ENCODE measurements around the gene SERPINA10.

The SERPINA10 gene

DNA sequence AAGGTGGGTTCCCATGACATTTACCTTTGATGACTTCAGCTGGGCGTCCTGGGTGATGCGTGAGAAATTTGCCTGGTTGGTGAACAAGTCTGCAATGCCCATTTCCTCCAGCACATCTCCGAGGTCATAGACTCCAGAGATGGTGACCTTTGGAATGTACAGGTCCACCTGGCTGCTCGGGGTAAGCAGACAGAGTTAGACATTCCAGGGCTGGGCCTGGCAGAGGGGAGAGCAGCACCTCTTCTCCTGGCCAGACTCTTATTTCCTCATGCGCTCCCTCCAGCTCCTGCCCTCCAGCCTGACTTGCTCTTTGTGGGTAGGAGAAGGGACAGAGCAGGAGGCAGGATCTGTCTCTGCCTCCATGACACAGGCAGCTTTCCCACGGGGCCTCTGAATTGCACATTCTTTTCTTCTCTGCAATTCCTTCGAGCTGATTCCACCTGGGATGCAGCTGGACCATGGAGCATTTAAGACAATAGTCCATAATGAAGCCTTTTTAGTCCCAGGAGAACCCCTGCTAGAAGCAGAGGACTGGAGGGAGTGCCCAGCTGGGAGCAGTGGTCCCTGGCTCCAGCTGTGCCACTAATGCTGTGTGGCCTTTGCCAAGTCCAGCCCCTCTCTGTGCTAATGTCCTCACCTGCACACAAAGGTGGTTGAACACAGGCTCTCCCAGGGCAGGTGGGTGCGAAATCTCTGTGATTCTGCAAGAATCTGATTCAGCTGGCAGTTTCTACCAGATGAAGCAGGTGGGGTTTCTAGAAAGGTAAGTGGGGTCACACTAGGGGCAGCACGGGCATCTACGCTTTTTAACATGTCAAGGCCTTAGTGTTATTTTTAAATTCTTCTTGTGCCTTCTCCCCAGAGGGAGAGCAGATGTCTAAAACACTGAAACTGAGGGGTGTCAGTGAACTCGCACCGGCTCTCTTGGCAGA is 13.2 kb upstream of the SERPINA10 start:
- H3K4me3 ChIP-seq (replicated peaks; ENCODE audit: insufficient read depth, low read length) = no peak overlapping the region
- H3K27me3 ChIP-seq (ENCODE audit: insufficient read depth, poor library complexity, severe bottlenecking) = no peaks in the 10 kb centered on the region
- no peak for DNase-seq (ENCODE audit: low read depth in 1 of 2, low spot score in 1 of 2)
- no peak for TF ChIP-seq GABPA (IDR thresholded peaks at IDR 0.05; ENCODE audit: low read depth)
- no peak for TF ChIP-seq SPI1 (IDR thresholded peaks at IDR 0.05; ENCODE audit: borderline replicate concordance, low read depth)
- TF ChIP-seq, protein P1, sequence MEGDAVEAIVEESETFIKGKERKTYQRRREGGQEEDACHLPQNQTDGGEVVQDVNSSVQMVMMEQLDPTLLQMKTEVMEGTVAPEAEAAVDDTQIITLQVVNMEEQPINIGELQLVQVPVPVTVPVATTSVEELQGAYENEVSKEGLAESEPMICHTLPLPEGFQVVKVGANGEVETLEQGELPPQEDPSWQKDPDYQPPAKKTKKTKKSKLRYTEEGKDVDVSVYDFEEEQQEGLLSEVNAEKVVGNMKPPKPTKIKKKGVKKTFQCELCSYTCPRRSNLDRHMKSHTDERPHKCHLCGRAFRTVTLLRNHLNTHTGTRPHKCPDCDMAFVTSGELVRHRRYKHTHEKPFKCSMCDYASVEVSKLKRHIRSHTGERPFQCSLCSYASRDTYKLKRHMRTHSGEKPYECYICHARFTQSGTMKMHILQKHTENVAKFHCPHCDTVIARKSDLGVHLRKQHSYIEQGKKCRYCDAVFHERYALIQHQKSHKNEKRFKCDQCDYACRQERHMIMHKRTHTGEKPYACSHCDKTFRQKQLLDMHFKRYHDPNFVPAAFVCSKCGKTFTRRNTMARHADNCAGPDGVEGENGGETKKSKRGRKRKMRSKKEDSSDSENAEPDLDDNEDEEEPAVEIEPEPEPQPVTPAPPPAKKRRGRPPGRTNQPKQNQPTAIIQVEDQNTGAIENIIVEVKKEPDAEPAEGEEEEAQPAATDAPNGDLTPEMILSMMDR (IDR thresholded peaks at IDR 0.05; ENCODE audit: insufficient read depth, low read length) = no peak
- TF ChIP-seq, protein P2, sequence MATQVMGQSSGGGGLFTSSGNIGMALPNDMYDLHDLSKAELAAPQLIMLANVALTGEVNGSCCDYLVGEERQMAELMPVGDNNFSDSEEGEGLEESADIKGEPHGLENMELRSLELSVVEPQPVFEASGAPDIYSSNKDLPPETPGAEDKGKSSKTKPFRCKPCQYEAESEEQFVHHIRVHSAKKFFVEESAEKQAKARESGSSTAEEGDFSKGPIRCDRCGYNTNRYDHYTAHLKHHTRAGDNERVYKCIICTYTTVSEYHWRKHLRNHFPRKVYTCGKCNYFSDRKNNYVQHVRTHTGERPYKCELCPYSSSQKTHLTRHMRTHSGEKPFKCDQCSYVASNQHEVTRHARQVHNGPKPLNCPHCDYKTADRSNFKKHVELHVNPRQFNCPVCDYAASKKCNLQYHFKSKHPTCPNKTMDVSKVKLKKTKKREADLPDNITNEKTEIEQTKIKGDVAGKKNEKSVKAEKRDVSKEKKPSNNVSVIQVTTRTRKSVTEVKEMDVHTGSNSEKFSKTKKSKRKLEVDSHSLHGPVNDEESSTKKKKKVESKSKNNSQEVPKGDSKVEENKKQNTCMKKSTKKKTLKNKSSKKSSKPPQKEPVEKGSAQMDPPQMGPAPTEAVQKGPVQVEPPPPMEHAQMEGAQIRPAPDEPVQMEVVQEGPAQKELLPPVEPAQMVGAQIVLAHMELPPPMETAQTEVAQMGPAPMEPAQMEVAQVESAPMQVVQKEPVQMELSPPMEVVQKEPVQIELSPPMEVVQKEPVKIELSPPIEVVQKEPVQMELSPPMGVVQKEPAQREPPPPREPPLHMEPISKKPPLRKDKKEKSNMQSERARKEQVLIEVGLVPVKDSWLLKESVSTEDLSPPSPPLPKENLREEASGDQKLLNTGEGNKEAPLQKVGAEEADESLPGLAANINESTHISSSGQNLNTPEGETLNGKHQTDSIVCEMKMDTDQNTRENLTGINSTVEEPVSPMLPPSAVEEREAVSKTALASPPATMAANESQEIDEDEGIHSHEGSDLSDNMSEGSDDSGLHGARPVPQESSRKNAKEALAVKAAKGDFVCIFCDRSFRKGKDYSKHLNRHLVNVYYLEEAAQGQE (IDR thresholded peaks at IDR 0.05; ENCODE audit: insufficient replicate concordance, low read depth) = no peak
- TF ChIP-seq POLR2AphosphoS5 (IDR thresholded peaks at IDR 0.05; ENCODE audit: low read depth) = no peak
- no peak overlapping the region for H3K27ac ChIP-seq (replicated peaks)

DNA sequence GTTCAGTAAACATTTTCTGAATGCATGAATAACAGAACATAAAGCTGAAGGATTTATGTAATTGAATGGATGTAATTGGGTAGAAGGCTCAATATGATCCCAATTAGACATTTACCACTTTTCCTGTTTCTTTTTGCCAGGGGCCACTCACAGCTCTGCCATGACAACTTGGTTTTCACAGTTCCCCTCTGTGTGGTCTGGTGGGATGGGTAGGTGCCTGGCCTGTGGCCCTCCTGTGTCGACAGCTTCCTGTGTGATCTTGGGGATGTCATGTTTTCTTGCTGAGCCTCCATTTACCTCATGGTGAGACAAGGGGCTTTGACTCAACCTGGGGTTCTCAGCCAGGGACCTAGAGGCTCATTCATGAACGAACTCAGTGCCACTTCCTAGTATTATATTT is 12.6 kb upstream of the SERPINA10 start:
- DNase-seq (ENCODE audit: low read depth in 1 of 2, low spot score in 1 of 2) = no peak
- Histone ChIP-seq H3K4me3 (replicated peaks; ENCODE audit: insufficient read depth, low read length) (no peak overlapping the region), H3K27me3 (ENCODE audit: insufficient read depth, poor library complexity, severe bottlenecking) (no peaks in the 10 kb centered on the region), H3K27ac (replicated peaks) (no peak overlapping the region)
- no peak for TF ChIP-seq POLR2AphosphoS5 (IDR thresholded peaks at IDR 0.05; ENCODE audit: low read depth)
- TF ChIP-seq, protein P2 (IDR thresholded peaks at IDR 0.05; ENCODE audit: insufficient replicate concordance, low read depth) = no peak
- no peak for TF ChIP-seq SPI1 (IDR thresholded peaks at IDR 0.05; ENCODE audit: borderline replicate concordance, low read depth)
- TF ChIP-seq, protein P1 (IDR thresholded peaks at IDR 0.05; ENCODE audit: insufficient read depth, low read length) = no peak
- TF ChIP-seq GABPA (IDR thresholded peaks at IDR 0.05; ENCODE audit: low read depth) = no peak

DNA sequence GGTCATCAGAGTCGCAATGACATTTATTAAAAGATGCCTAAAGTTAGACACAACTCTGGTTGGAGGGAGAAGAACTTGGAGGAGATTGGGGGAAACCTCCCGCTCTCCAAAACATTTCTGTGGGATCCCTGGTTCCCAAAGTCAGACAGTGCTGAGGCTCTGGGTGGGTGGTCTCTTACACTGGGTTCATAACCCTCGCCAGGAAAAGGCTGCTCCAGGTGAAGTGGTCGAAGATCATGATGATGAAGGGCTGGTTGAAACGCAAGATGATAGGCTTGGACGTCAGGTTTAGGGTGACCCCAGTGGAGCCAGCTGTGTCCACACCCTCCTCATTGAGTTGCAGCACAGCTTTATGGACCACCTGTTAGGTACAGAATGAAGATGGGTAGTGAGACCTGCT is 11.2 kb upstream of the SERPINA10 start:
- DNase-seq (ENCODE audit: low read depth in 1 of 2, low spot score in 1 of 2) = no peak
- TF ChIP-seq, protein P1 (IDR thresholded peaks at IDR 0.05; ENCODE audit: insufficient read depth, low read length) = no peak
- TF ChIP-seq POLR2AphosphoS5 (IDR thresholded peaks at IDR 0.05; ENCODE audit: low read depth) (no peak), GABPA (IDR thresholded peaks at IDR 0.05; ENCODE audit: low read depth) (no peak), SPI1 (IDR thresholded peaks at IDR 0.05; ENCODE audit: borderline replicate concordance, low read depth) (no peak)
- TF ChIP-seq, protein P2 (IDR thresholded peaks at IDR 0.05; ENCODE audit: insufficient replicate concordance, low read depth) = no peak
- Histone ChIP-seq H3K27ac (replicated peaks) (no peak overlapping the region), H3K4me3 (replicated peaks; ENCODE audit: insufficient read depth, low read length) (no peak overlapping the region), H3K27me3 (ENCODE audit: insufficient read depth, poor library complexity, severe bottlenecking) (no peaks in the 10 kb centered on the region)

All from HL-60 (cell line).